B cell (primary cell): ENCODE results near the gene ITPR3. TPM values are rescaled to one million over a fixed set of nuclear protein-coding genes. Genes with fewer than 3 reads are reported as not detected.

ENCODE experiments used
- ATAC-seq: fragments of 200-7000 bp; cut with Tn5 transposase; one replicate; pipeline ENCODE4 v1.10.0; 2021; ENCODE audit warnings: low read depth, mild to moderate bottlenecking, moderate number of reproducible peaks, moderate library complexity
- CTCF ChIA-PET: fragments of 350-600 bp; sonication (Branson Sonifier 250); formaldehyde crosslinking; loops from one replicate; lab custom pipeline; 2021; ENCODE audit warnings: antibody characterized with exemption, inconsistent platforms; lab: Charles Lee
- POLR2A ChIA-PET: fragments of 350-600 bp; sonication (Branson Sonifier 250); formaldehyde crosslinking; loops from one replicate; lab custom pipeline; 2021; ENCODE audit warnings: antibody characterized with exemption; lab: Charles Lee
- DNase-seq: peaks from one replicate; pipeline ENCODE4 v3.0.0; 2013
- H2AFZ ChIP-seq: 2 replicates; pipeline ENCODE4 v1.6.1; 2012; ENCODE audit warnings: mild to moderate bottlenecking, low read depth, low read length; ENCODE audit not compliant: insufficient read depth, poor library complexity, severe bottlenecking
- H3K27ac ChIP-seq, 2 donors: 1 replicate in 1 of 2; 2 replicates in 1 of 2; pipeline ENCODE4 v1.5.1; 2012 to 2013; ENCODE audit warnings: low read length in 2 of 2, mild to moderate bottlenecking in 2 of 2, moderate library complexity in 1 of 2
- H3K27me3 ChIP-seq, 4 experiments: fragments of 200-600 bp in 1 of 4; sonication (generic) in 1 of 4; replicated peaks in 1 of 4; 1 replicate in 2 of 4; 2 replicates in 2 of 4; pipeline versions ENCODE4 v1.6.1 to v1.7.0; 2013 to 2016; ENCODE audit warnings: low read length in 3 of 4, mild to moderate bottlenecking in 2 of 4, mixed read lengths in 1 of 4, moderate library complexity in 1 of 4; ENCODE audit not compliant: insufficient read depth in 4 of 4, control insufficient read depth in 3 of 4; ENCODE audit errors: control extremely low read depth in 1 of 4
- H3K36me3 ChIP-seq, 2 experiments: replicated peaks in 1 of 2; 1 replicate in 1 of 2; 2 replicates in 1 of 2; pipeline versions ENCODE4 v1.6.1 to v1.7.1; 2013; ENCODE audit warnings: low read length in 1 of 2; ENCODE audit not compliant: insufficient read depth in 2 of 2, control insufficient read depth in 1 of 2; ENCODE audit errors: control extremely low read depth in 1 of 2, extremely low read depth in 1 of 2
- H3K4me1 ChIP-seq, 2 donors: fragments of 200-600 bp in 1 of 2; sonication (generic) in 1 of 2; 1 replicate in 1 of 2; 2 replicates in 1 of 2; pipeline versions ENCODE4 v1.5.1 to v1.6.1; 2013 to 2017; ENCODE audit warnings: low read length in 2 of 2; ENCODE audit not compliant: control insufficient read depth in 2 of 2, insufficient read depth in 2 of 2
- H3K4me2 ChIP-seq: replicated peaks from 2 replicates; pipeline ENCODE3; 2012; ENCODE audit warnings: mild to moderate bottlenecking, low read depth, low read length; ENCODE audit not compliant: poor library complexity, severe bottlenecking
- H3K4me3 ChIP-seq, 5 experiments: fragments of 200-600 bp in 1 of 5; sonication (generic) in 1 of 5; 1 replicate in 3 of 5; 2 replicates in 2 of 5; pipeline versions ENCODE4 v1.5.1 to v1.7.0; 2011 to 2016; ENCODE audit warnings: low read length in 4 of 5, mild to moderate bottlenecking in 4 of 5, low read depth in 2 of 5, control low read depth in 1 of 5, moderate library complexity in 1 of 5; ENCODE audit not compliant: insufficient read depth in 1 of 5; ENCODE audit errors: control extremely low read depth in 1 of 5, extremely low read depth in 1 of 5
- H3K79me2 ChIP-seq: fragments of 200-600 bp; sonication (generic); one replicate; pipeline ENCODE4 v1.6.0; 2016; ENCODE audit warnings: low read length; ENCODE audit not compliant: control insufficient read depth, insufficient read depth
- H3K9ac ChIP-seq: fragments of 200-600 bp; sonication (generic); 2 replicates; pipeline ENCODE4 v1.6.1; 2017; ENCODE audit warnings: mild to moderate bottlenecking, low read length, moderate library complexity
- H3K9me3 ChIP-seq, 3 donors: one replicate each; pipeline versions ENCODE4 v1.6.1 to v1.7.1; 2013; ENCODE audit warnings: low read length in 2 of 3; ENCODE audit not compliant: control insufficient read depth in 2 of 3, insufficient read depth in 1 of 3; ENCODE audit errors: control extremely low read depth in 1 of 3
- H4K20me1 ChIP-seq: 2 replicates; pipeline ENCODE4 v1.6.0; 2012; ENCODE audit warnings: mild to moderate bottlenecking, low read length; ENCODE audit not compliant: insufficient read depth, control insufficient read depth, poor library complexity, severe bottlenecking
- H3K27ac Mint-ChIP-seq: one replicate; pipeline ENCODE4 v1.8.0; 2021; ENCODE audit warnings: mixed read lengths
- H3K27me3 Mint-ChIP-seq: one replicate; pipeline ENCODE4 v1.8.0; 2021; ENCODE audit warnings: mixed read lengths
- H3K4me1 Mint-ChIP-seq: one replicate; pipeline ENCODE4 v1.8.0; 2021; ENCODE audit warnings: mixed read lengths
- H3K4me3 Mint-ChIP-seq: one replicate; pipeline ENCODE4 v1.8.0; 2021; ENCODE audit warnings: mixed read lengths
- H3K9me3 Mint-ChIP-seq: one replicate; pipeline ENCODE4 v1.8.0; 2022; ENCODE audit warnings: mixed read lengths; ENCODE audit not compliant: insufficient read depth
- EZH2 ChIP-seq: IDR thresholded peaks from 2 replicates; pipeline ENCODE4 v1.6.1; 2012; ENCODE audit warnings: borderline replicate concordance, low read depth, mild to moderate bottlenecking, moderate library complexity, low read length; ENCODE audit not compliant: insufficient read depth, poor library complexity, severe bottlenecking
- WGBS: methylation state at CpG from one replicate; pipeline ENCODE4 v1.1.5; 2013; ENCODE audit warnings: missing lambda C conversion rate; ENCODE audit not compliant: insufficient coverage; 5-methylcytosine and 5-hydroxymethylcytosine counted together
- intact Hi-C: fragments of 100-400 bp; cut with micrococcal nuclease; formaldehyde crosslinking; loops from one replicate; pipeline ENCODE4 v1.10.0; 2022
- polyA plus RNA-seq: library from polyadenylated mRNA; depleted of rRNA; stranded (reverse); fragments of >200 nt; gene quantifications from 2 replicates; pipeline ENCODE4 v1.2.3, GENCODE V29; 2012
- total RNA-seq, 2 donors: library from RNA; stranded (reverse); fragments of 120-200 nt in 1 of 2; gene quantifications; 1 replicate in 1 of 2; 2 replicates in 1 of 2; pipeline versions ENCODE4 v1.2.3 to v1.2.4, GENCODE V29; 2013 to 2022
- TF ChIP-seq, protein P1 (sequence below): fragments of 200-600 bp; IDR thresholded peaks from one replicate; pipeline ENCODE4 v1.8.0; 2022; ENCODE audit warnings: antibody characterized with exemption, mild to moderate bottlenecking

Gene ITPR3
- total and polyA plus RNA-seq, 2 donors (not counting 1 experiment from before 2014, with no cell fraction given), result 61.9 to 67.6 TPM

DNA sequence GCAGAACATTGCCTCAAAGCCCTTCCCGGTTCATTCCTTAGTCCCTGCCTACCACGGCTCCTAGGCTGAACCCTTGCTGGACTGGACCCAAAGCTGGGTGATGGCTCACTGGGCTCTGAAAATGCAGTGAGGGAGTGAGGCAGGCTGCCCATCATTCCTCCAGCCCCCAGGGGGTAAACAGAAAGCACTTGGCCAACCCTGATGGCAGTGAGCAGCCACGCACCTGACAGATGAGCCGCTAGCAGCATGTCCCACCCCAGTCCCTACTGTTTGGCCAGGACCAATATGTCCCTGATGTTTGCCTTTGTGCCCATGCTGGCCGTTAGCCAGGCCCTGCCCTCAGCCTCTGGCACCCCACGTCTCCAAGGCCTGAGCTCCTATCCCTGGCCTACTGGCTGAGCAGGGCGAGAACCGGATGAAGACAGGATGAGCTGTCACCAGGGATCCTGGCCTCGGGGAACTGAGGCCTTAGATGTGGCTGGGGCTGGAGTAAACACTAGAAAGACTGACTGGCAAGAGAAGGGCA is 21.6 kb upstream of the ITPR3 start:
- Histone ChIP-seq H3K9ac (no peak overlapping the region), H3K79me2 (no peaks in the 10 kb centered on the region), H2AFZ (no peak overlapping the region), H3K27ac (no peak overlapping the region), H3K36me3 (no peaks in the 10 kb centered on the region), H3K27me3 (no peaks in the 10 kb centered on the region), H3K4me1 (peaks cover 10 to 15% of the 10 kb centered on the region in 2 donors), H3K4me2 (no peak overlapping the region), H4K20me1 (no peaks in the 10 kb centered on the region), H3K9me3 (peaks cover 0 to 6% (median 0%) of the 10 kb centered on the region in 3 donors), H3K4me3 (no peak overlapping the region)
- Mint-ChIP-seq H3K27ac (peak overlapping the region; percentile 38), H3K27me3 (no peaks in the 10 kb centered on the region), H3K4me1 (peaks cover 26% of the 10 kb centered on the region), H3K9me3 (no peaks in the 10 kb centered on the region), H3K4me3 (no peak overlapping the region)
- no peak for ATAC-seq
- intact Hi-C loops, result no loop called here
- ChIA-PET POLR2A (no interaction called here), CTCF (interaction anchor here (0.6 to 5.7 kb wide), 5 partner anchors 8 to 60 kb away, joined by 3 to 39 read pairs (median 3); partner anchors contain the start of gene BAK1)
- WGBS, result 76% methylated on average over 7 of the region's 9 CpGs
- TF ChIP-seq, protein P1, sequence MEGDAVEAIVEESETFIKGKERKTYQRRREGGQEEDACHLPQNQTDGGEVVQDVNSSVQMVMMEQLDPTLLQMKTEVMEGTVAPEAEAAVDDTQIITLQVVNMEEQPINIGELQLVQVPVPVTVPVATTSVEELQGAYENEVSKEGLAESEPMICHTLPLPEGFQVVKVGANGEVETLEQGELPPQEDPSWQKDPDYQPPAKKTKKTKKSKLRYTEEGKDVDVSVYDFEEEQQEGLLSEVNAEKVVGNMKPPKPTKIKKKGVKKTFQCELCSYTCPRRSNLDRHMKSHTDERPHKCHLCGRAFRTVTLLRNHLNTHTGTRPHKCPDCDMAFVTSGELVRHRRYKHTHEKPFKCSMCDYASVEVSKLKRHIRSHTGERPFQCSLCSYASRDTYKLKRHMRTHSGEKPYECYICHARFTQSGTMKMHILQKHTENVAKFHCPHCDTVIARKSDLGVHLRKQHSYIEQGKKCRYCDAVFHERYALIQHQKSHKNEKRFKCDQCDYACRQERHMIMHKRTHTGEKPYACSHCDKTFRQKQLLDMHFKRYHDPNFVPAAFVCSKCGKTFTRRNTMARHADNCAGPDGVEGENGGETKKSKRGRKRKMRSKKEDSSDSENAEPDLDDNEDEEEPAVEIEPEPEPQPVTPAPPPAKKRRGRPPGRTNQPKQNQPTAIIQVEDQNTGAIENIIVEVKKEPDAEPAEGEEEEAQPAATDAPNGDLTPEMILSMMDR, result no peak
- no peak for TF ChIP-seq EZH2
- DNase-seq, result no peak

DNA sequence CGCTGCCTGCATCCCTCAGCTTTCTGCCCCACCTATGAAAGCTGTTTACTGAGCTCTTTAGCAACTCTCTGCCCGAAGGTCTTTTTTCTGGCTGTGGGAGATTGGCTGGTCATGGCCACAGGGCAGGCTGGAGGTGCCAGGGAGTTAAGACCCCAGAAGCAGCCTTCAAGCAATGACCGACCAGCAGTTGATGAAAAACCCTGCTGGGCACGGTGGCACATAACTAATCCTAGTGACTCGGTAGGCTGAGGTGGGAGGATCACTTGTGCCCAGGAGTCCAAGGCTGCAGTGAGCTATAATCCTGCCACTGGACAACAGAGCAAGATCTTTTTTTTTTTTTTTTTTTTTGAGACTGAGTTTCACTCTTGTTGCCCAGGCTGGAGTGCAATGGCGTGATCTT is 20.4 kb upstream of the ITPR3 start:
- DNase-seq (no peak), ATAC-seq (no peak)
- no peak overlapping the region for H3K9ac ChIP-seq
- no peak overlapping the region for H2AFZ ChIP-seq
- H3K36me3 ChIP-seq, result no peaks in the 10 kb centered on the region
- no peaks in the 10 kb centered on the region for H3K9me3 Mint-ChIP-seq
- no peak for TF ChIP-seq EZH2
- TF ChIP-seq, protein P1, result no peak
- ChIA-PET POLR2A (interaction anchor here (0.7 kb wide), 1 partner anchor 35 kb away, joined by 3 read pairs; no protein-coding TSS in a partner anchor), CTCF (interaction anchor here (0.7 to 2.0 kb wide), 3 partner anchors 9 to 21 kb away, joined by 3 to 5 read pairs (median 4); partner anchors contain the start of gene BAK1)
- no peak overlapping the region for H3K4me3 Mint-ChIP-seq
- no peaks in the 10 kb centered on the region for H3K79me2 ChIP-seq
- peaks cover 0 to 9% (median 0%) of the 10 kb centered on the region in 3 donors for H3K9me3 ChIP-seq
- no peaks in the 10 kb centered on the region for H3K27me3 ChIP-seq
- H4K20me1 ChIP-seq, result no peaks in the 10 kb centered on the region
- peaks cover 21% of the 10 kb centered on the region for H3K4me1 Mint-ChIP-seq
- H3K4me1 ChIP-seq, result peaks cover 10 to 15% of the 10 kb centered on the region in 2 donors
- no peak overlapping the region for H3K27ac ChIP-seq
- H3K4me2 ChIP-seq, result no peak overlapping the region
- H3K4me3 ChIP-seq, result no peak overlapping the region
- WGBS, result 86% methylated on average over 4 of the region's 6 CpGs
- H3K27ac Mint-ChIP-seq, result no peak overlapping the region
- H3K27me3 Mint-ChIP-seq, result no peaks in the 10 kb centered on the region
- intact Hi-C loops, result no loop called here
